BJ (cell line): ENCODE data around the gene NCOA3. TPM values are rescaled to one million over a fixed set of nuclear protein-coding genes. Genes with fewer than 3 reads are reported as not detected.
"Not testable (repeated sequence)": the region's sequence is repeated elsewhere in the genome, so short reads cannot be mapped to it uniquely, and the experiment has no call there.

Experiments
- CTCF ChIA-PET: fragments of 350-600 bp; formaldehyde crosslinking; extraction: SDS; loops from one replicate; lab custom pipeline; 2021; ENCODE audit warnings: antibody characterized with exemption, inconsistent platforms; lab: Yijun Ruan, JAX
- POLR2A ChIA-PET: fragments of 300-600 bp; sonication (Branson Sonifier 250); formaldehyde crosslinking; extraction: SDS; loops from one replicate; lab custom pipeline; 2021; ENCODE audit warnings: antibody characterized with exemption; lab: Charles Lee
- DNase-seq: peaks from one replicate; pipeline ENCODE4 v3.0.0-alpha.2; 2011; ENCODE audit warnings: low read depth
- H3K27me3 ChIP-seq: 2 replicates; pipeline ENCODE4 v1.6.0; 2011; ENCODE audit warnings: low read length; ENCODE audit not compliant: control insufficient read depth, insufficient read depth
- H3K36me3 ChIP-seq: 2 replicates; pipeline ENCODE4 v1.5.1; 2011; ENCODE audit warnings: low read length; ENCODE audit not compliant: control insufficient read depth, insufficient read depth
- H3K4me3 ChIP-seq: 2 replicates; pipeline ENCODE4 v1.5.1; 2011; ENCODE audit warnings: low read depth, mild to moderate bottlenecking, control low read depth, low read length
- polyA plus RNA-seq: library from polyadenylated mRNA; depleted of rRNA; stranded (reverse); fragments of >200 nt; gene quantifications from 2 replicates; pipeline ENCODE4 v1.2.3, GENCODE V29; 2011
- TF ChIP-seq, protein P1 (sequence below): IDR thresholded peaks from 2 replicates; pipeline ENCODE4 v1.5.1; 2011; ENCODE audit warnings: low read depth, mild to moderate bottlenecking, control low read depth, inconsistent platforms, low read length, moderate library complexity; ENCODE audit not compliant: insufficient read depth

NCOA3 gene
- polyA plus RNA-seq, 1 experiment, result 23.6 TPM

DNA sequence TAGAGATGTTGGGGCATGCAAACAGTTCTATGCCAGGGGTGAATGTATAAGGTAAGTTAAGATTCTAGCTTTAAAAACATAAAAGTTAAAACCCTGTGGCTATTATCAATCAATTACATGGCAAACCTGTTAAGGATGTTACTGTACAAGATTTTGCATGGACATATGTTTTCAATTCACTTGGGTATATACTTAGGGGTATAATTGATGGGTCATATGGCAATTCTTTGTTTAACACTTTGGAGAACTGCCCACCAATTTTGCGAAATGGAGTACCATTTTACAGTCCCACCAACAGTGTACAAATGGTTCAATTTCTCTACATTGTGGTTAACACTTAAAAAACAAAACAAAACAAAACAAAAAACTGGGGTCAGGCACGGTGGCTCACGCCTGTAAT is 9.4 kb upstream of the NCOA3 start:
- ChIA-PET POLR2A (no interaction called here), CTCF (interaction anchor here (1.0 kb wide), 1 partner anchor 9 kb away, joined by 3 read pairs; the partner anchor contains the start of gene NCOA3)
- H3K27me3 ChIP-seq, result no peaks in the 10 kb centered on the region
- TF ChIP-seq, protein P1, sequence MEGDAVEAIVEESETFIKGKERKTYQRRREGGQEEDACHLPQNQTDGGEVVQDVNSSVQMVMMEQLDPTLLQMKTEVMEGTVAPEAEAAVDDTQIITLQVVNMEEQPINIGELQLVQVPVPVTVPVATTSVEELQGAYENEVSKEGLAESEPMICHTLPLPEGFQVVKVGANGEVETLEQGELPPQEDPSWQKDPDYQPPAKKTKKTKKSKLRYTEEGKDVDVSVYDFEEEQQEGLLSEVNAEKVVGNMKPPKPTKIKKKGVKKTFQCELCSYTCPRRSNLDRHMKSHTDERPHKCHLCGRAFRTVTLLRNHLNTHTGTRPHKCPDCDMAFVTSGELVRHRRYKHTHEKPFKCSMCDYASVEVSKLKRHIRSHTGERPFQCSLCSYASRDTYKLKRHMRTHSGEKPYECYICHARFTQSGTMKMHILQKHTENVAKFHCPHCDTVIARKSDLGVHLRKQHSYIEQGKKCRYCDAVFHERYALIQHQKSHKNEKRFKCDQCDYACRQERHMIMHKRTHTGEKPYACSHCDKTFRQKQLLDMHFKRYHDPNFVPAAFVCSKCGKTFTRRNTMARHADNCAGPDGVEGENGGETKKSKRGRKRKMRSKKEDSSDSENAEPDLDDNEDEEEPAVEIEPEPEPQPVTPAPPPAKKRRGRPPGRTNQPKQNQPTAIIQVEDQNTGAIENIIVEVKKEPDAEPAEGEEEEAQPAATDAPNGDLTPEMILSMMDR, result no peak
- DNase-seq, result no peak
- no peaks in the 10 kb centered on the region for H3K36me3 ChIP-seq
- no peak overlapping the region for H3K4me3 ChIP-seq

GRCh38 chr20:47493175-47493962 is 8.3 kb upstream of the NCOA3 start:
- ChIA-PET POLR2A (interaction anchor here (0.5 to 1.4 kb wide), 2 partner anchors 8 to 22 kb away, joined by 4 to 5 read pairs; partner anchors contain the start of gene NCOA3), CTCF (interaction anchor here (0.8 to 1.2 kb wide), 7 partner anchors 9 to 96 kb away, joined by 3 read pairs; no protein-coding TSS in a partner anchor)
- no peak for DNase-seq
- Histone ChIP-seq H3K4me3 (no peak overlapping the region), H3K27me3 (no peaks in the 10 kb centered on the region), H3K36me3 (no peaks in the 10 kb centered on the region)
- TF ChIP-seq, protein P1, result no peak

- H3K4me3 ChIP-seq, result no peak overlapping the region
- H3K36me3 ChIP-seq, result no peaks in the 10 kb centered on the region
- ChIA-PET CTCF (interaction anchor here (0.9 to 1.2 kb wide), 4 partner anchors 10 to 95 kb away, joined by 3 read pairs; no protein-coding TSS in a partner anchor), POLR2A (interaction anchor here (0.5 to 1.4 kb wide), 2 partner anchors 8 to 21 kb away, joined by 4 to 5 read pairs; partner anchors contain the start of gene NCOA3)
- DNase-seq, result no peak
- TF ChIP-seq, protein P1, result no peak
- no peaks in the 10 kb centered on the region for H3K27me3 ChIP-seq
These were observed 7.8 kb upstream of the NCOA3 start for GRCh38 chr20:47493963-47494293.

DNA sequence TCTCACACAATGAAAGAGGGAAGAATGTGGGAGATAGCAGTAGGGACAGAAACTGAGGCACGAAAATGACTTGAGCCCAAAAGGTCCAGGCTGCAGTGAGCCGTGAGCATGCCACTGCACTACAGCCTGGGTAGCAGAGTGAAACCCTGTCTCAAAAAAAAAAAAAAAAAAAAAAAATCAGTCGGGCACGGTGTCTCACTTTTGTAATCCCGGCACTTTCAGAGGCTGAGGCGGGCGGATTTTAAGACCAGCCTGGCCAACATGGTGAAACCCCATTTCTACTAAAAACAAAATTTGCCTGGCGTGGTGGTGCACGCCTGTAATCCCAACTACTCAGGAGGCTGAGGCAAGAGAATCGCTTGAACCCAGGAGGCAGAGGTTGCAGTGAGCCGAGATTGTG is 7.1 kb upstream of the NCOA3 start:
- H3K4me3 ChIP-seq, H3K27me3 ChIP-seq, POLR2A ChIA-PET, CTCF ChIA-PET, DNase-seq, H3K36me3 ChIP-seq: not testable (repeated sequence)

DNA sequence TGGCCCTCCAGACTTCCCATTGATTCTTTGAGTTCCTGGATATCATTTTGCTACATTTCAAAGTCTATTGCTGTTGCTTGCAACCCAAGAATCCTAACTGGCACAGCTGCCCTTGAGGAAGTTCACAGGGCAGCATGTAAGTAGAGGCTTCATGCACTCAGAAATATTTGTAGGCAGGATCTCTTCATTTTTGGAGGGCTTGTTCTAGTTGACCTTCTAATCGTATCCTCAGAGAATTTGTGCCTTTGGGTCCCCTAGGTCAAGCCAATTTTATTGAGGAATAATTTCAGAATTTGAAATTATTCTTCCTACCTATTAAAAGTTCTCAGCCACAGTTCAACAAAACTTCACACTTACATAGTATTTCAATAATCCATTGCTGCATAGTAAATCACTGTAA is 5.6 kb upstream of the NCOA3 start:
- ChIA-PET POLR2A (no interaction called here), CTCF (no interaction called here)
- TF ChIP-seq, protein P1, result no peak
- DNase-seq, result no peak
- Histone ChIP-seq H3K4me3 (no peak overlapping the region), H3K36me3 (no peaks in the 10 kb centered on the region), H3K27me3 (no peaks in the 10 kb centered on the region)
